IMR-90 (cell line): ENCODE data around the gene CAMK2G.

Source experiments
- MXI1 ChIP-seq: IDR thresholded peaks from 2 replicates; pipeline ENCODE4 v1.6.1; 2012; ENCODE audit warnings: low read depth, mild to moderate bottlenecking, low read length, moderate library complexity, borderline replicate concordance
- POLR2A ChIP-seq: IDR thresholded peaks from 2 replicates; pipeline ENCODE4 v1.6.1; 2012; ENCODE audit warnings: mild to moderate bottlenecking, low read depth, low read length
- RFX5 ChIP-seq: IDR thresholded peaks from 2 replicates; pipeline ENCODE4 v1.8.0; 2012; ENCODE audit warnings: low read depth, mild to moderate bottlenecking, low read length, moderate library complexity
- SMC3 ChIP-seq: fragments of 150-350 bp; IDR thresholded peaks from 2 replicates; pipeline ENCODE4 v1.6.1; 2016; ENCODE audit warnings: low read depth, mild to moderate bottlenecking, antibody characterized with exemption, low read length, moderate library complexity
- TF ChIP-seq, protein P1 (sequence below): conservative IDR thresholded peaks from 2 replicates; pipeline ENCODE4 v1.5.1; 2012; ENCODE audit warnings: mild to moderate bottlenecking, low read depth, low read length, improper control_type of control experiment

DNA sequence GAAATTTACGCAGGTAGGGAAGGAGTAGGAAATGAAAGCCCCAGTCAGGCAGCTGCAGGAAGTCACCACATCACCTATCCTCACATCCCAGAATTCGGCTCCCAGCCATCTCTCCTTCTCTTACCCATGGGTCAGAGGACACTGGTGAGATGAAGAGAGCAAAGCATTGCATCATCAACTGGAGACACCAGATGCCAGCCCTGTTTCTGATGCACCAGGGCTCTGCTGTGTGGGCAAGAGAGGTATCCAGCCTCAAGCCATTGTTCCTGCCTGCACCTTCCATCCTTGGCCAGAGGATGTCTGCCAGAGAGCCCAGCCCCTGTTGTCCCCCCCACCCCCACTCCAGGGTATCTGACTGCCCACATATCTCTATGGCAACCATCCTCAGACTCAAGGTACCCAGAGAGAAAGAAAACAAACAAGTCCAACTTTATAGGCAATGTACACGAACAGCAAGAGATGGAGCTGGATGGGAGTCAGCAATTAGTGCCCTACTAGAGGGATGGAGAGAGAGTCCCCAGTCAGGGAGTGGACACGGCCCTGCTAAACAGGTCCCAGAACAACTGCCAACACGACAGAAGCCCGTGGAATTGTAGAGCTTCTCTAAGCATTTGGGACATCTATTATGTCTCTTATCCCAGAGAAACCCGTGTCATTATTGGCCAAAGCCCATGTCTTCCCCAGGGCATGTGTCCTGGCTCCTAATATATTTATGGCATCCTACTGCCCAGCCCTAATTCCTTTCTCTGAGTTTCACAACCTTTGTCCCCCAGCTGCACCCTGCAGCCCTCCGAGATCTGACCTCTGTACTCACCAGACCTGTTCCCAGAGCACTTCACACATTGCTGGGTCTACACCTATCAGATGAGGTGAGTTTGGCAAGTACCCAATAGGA is 2.8 kb downstream of the CAMK2G start:
- TF ChIP-seq, protein P1, sequence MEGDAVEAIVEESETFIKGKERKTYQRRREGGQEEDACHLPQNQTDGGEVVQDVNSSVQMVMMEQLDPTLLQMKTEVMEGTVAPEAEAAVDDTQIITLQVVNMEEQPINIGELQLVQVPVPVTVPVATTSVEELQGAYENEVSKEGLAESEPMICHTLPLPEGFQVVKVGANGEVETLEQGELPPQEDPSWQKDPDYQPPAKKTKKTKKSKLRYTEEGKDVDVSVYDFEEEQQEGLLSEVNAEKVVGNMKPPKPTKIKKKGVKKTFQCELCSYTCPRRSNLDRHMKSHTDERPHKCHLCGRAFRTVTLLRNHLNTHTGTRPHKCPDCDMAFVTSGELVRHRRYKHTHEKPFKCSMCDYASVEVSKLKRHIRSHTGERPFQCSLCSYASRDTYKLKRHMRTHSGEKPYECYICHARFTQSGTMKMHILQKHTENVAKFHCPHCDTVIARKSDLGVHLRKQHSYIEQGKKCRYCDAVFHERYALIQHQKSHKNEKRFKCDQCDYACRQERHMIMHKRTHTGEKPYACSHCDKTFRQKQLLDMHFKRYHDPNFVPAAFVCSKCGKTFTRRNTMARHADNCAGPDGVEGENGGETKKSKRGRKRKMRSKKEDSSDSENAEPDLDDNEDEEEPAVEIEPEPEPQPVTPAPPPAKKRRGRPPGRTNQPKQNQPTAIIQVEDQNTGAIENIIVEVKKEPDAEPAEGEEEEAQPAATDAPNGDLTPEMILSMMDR: no peak
- TF ChIP-seq MXI1 (no peak), RFX5 (no peak), POLR2A (no peak), SMC3 (no peak)
